ENCODE measurements around the gene ITIH2.

Gene ITIH2

GRCh38 chr10:7797582-7797981 lies 94.5 kb downstream of the ITIH2 start:
- DNase-seq (ENCODE audit: low read depth, low spot score), result no peak
